Activated naive CD4-positive, alpha-beta T cell treated with anti-CD3 and anti-CD28 coated beads for 36 hours (primary cell): ENCODE results near the gene FHIT. TPM values are rescaled to one million over a fixed set of nuclear protein-coding genes. Genes with fewer than 3 reads are reported as not detected.
"Not testable (repeated sequence)": the region's sequence is repeated elsewhere in the genome, so short reads cannot be mapped to it uniquely, and the experiment has no call there.

ENCODE experiments used
- CTCF ChIA-PET: fragments of 350-600 bp; sonication (Branson Sonifier 250); formaldehyde crosslinking; loops from one replicate; lab custom pipeline; 2021; ENCODE audit warnings: antibody characterized with exemption; lab: Charles Lee
- DNase-seq: peaks from one replicate; pipeline ENCODE4 v3.0.0-alpha.2; 2020
- H3K27ac Mint-ChIP-seq: one replicate; pipeline ENCODE4 v1.8.0; 2021; ENCODE audit warnings: mild to moderate bottlenecking, mixed read lengths
- H3K27me3 Mint-ChIP-seq: one replicate; pipeline ENCODE4 v1.8.0; 2021; ENCODE audit warnings: low read depth, mixed read lengths
- H3K36me3 Mint-ChIP-seq: one replicate; pipeline ENCODE4 v1.8.0; 2021; ENCODE audit warnings: low read depth, mixed read lengths
- H3K4me1 Mint-ChIP-seq: one replicate; pipeline ENCODE4 v1.8.0; 2021; ENCODE audit warnings: low read depth, mixed read lengths
- H3K4me3 Mint-ChIP-seq: one replicate; pipeline ENCODE4 v1.8.0; 2021; ENCODE audit warnings: mild to moderate bottlenecking, moderate library complexity, mixed read lengths
- H3K9me3 Mint-ChIP-seq: one replicate; pipeline ENCODE4 v1.8.0; 2021; ENCODE audit warnings: mixed read lengths
- intact Hi-C: fragments of 100-400 bp; cut with micrococcal nuclease; formaldehyde crosslinking; loops from one replicate; pipeline ENCODE4 v1.15.1; 2023
- total RNA-seq, 2 experiments: library from RNA; stranded (reverse); gene quantifications; one replicate each; pipeline ENCODE4 v1.2.3, GENCODE V29; 2021

FHIT gene
- total RNA-seq, 2 experiments from 2014 or later = 20.2 to 22.7 TPM

GRCh38 chr3:61031503-61031902 is 219.7 kb downstream of the FHIT start:
- H3K27ac Mint-ChIP-seq = no peak overlapping the region
- no peak for DNase-seq
- H3K36me3 Mint-ChIP-seq = peaks cover 7% of the 10 kb centered on the region
- H3K27me3 Mint-ChIP-seq = no peaks in the 10 kb centered on the region
- CTCF ChIA-PET = no interaction called here
- intact Hi-C loops = no loop called here
- H3K4me1 Mint-ChIP-seq = no peaks in the 10 kb centered on the region
- no peak overlapping the region for H3K4me3 Mint-ChIP-seq
- H3K9me3 Mint-ChIP-seq = no peaks in the 10 kb centered on the region

DNA sequence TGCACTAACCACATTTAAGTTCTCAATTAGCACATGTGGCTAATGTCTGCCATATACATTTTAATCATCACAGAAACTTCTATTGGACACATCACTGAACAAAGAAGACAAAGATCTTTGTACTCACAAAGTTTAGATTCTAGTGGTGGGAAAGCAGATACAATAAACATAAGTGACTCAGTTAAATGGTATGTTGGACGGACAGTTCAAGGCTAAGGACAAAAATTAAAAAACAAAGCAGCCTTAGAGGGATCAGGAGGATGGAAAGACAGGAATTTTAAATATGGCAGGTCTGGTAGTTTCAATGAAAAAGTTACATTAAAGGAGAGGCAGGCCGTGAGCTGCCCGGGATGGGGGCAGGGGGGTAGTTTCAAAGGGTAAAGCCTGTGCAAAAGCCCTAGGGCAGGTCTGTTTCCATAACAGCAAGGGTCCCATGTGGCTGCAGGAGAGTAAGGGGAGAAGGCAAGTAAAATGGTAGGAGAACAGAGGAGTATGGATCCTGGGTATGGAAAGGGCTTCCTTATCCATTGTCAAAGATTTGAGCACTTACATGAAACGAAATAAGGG is 220.7 kb downstream of the FHIT start:
- Mint-ChIP-seq H3K4me1 (no peaks in the 10 kb centered on the region), H3K27ac (no peak overlapping the region), H3K4me3 (no peak overlapping the region), H3K36me3 (peaks cover 5% of the 10 kb centered on the region), H3K27me3 (no peaks in the 10 kb centered on the region), H3K9me3 (no peaks in the 10 kb centered on the region)
- intact Hi-C loops = no loop called here
- DNase-seq = no peak
- CTCF ChIA-PET = no interaction called here

DNA sequence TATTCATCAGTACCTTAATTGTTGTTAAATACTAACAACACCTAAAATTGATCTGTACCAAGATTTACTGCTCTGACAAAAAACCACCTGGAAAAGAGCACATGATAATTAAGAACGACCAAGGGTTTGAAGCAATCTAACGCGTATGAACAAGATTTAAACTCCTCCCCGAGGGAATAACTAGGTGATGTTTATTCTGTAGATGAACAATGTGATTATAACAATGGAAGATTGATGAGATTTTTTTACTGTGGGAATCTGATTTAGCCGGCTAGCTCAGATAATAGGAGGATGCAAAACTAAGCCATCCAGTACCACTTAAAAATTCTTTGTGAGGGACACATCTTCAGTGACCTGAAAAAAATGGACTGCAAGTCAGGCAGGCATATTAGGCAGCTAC is 222.1 kb downstream of the FHIT start:
- no peak overlapping the region for H3K4me3 Mint-ChIP-seq
- intact Hi-C loops = no loop called here
- DNase-seq = no peak
- H3K27me3 Mint-ChIP-seq = no peaks in the 10 kb centered on the region
- H3K9me3 Mint-ChIP-seq = no peaks in the 10 kb centered on the region
- H3K27ac Mint-ChIP-seq = no peak overlapping the region
- no peaks in the 10 kb centered on the region for H3K4me1 Mint-ChIP-seq
- CTCF ChIA-PET = no interaction called here
- peaks cover 5% of the 10 kb centered on the region for H3K36me3 Mint-ChIP-seq

- Mint-ChIP-seq H3K4me3 (no peak overlapping the region), H3K9me3 (peaks cover 19% of the 10 kb centered on the region), H3K36me3 (peaks cover 13% of the 10 kb centered on the region), H3K4me1 (no peaks in the 10 kb centered on the region), H3K27me3 (no peaks in the 10 kb centered on the region), H3K27ac (no peak overlapping the region)
- CTCF ChIA-PET = no interaction called here
- no peak for DNase-seq
- intact Hi-C loops = no loop called here
Observed at GRCh38 chr3:61018807-61019206, 232.4 kb downstream of the FHIT start.

DNA sequence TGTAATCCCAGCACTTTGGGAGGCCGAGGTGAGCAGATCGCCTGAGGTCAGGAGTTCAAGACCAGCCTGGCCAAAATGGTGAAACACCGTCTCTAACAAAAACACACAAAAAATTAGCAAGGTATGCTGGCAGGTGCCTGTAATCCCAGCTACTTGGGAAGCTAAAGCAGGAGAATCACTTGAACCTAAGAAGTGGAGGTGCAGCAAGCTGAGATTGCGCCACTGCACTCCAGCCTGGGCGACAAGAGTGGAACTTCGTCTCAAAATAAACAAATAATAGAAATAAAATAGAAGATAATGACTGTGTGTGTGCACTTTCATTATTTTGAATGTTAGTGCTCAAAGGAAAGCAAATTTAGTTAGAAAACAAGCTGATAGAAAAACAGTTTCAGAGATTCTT is 234.2 kb downstream of the FHIT start:
- CTCF ChIA-PET = interaction anchor here (0.7 kb wide), 1 partner anchor 9 kb away, joined by 3 read pairs; no protein-coding TSS in a partner anchor
- intact Hi-C loops, H3K4me3 Mint-ChIP-seq, H3K27ac Mint-ChIP-seq, H3K27me3 Mint-ChIP-seq, H3K4me1 Mint-ChIP-seq, DNase-seq: not testable (repeated sequence)
- Mint-ChIP-seq H3K36me3 (peaks cover 13% of the 10 kb centered on the region), H3K9me3 (peaks cover 11% of the 10 kb centered on the region)

DNA sequence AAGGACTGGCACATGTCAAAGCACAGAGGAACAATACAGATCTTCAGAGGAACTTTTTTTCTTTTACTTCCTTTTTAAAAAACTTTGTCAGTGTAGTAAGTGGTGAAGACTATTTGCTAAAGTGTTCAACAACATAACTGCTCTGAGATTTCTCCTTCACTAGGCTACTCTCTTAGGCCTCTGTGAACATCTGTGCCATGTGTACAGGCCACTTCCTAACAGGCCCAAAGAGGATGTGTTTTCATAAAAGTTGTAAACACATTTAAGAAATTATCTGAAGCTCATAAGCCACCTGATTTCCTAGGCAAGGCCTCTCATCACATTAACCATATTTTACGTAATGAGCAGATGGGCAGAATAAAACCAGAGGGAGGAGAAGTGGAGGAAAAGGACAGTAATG is 235.4 kb downstream of the FHIT start:
- Mint-ChIP-seq H3K27me3 (no peaks in the 10 kb centered on the region), H3K36me3 (peaks cover 6% of the 10 kb centered on the region), H3K4me1 (no peaks in the 10 kb centered on the region), H3K9me3 (peaks cover 2% of the 10 kb centered on the region), H3K27ac (no peak overlapping the region), H3K4me3 (no peak overlapping the region)
- intact Hi-C loops = no loop called here
- no peak for DNase-seq
- CTCF ChIA-PET = no interaction called here

DNA sequence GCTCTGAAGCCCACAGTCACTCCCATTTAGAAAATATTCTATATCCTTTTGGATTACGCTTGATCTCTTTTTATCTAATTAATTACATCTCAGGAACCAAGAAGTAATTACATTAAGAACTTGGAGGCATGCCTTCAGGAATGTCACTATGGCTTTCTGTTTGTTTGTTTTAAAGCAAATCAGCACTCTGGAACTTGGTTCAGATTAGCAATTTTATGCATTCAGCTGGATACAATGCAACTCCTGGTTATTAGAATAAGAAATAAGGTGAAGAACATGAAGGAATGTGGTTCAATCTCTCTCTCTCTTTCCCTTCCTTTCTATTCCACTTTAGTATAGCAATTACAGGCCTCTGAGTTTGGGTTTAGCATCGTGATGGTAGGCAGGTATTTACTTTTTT is 235.8 kb downstream of the FHIT start:
- Mint-ChIP-seq H3K4me1 (no peaks in the 10 kb centered on the region), H3K27me3 (no peaks in the 10 kb centered on the region), H3K27ac (no peak overlapping the region), H3K9me3 (peaks cover 2% of the 10 kb centered on the region), H3K4me3 (no peak overlapping the region), H3K36me3 (peaks cover 4% of the 10 kb centered on the region)
- CTCF ChIA-PET = no interaction called here
- intact Hi-C loops = no loop called here
- no peak for DNase-seq

DNA sequence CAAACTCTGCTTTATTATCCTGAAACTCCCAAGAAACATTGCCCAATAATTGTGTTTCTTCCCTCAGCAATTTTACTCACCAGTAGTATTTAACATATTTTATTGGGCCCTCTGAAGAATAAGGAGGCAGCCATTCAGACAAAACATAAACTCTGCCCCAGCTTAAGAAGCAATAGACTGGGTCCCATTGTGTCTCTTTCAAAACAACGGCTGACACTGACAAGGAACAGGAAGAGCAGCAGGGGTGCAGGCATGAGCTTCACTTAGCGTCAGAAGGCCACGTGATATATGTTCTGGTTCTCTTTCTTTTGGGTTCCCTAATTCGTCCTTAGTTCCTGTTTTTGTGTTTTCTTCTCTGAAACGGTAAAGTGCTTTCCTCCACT is 242.3 kb downstream of the FHIT start:
- intact Hi-C loops = loop anchor here (10.0 kb wide), 1 partner anchor 276 kb away; no protein-coding TSS in a partner anchor
- Mint-ChIP-seq H3K27ac (no peak overlapping the region), H3K27me3 (no peaks in the 10 kb centered on the region), H3K4me3 (no peak overlapping the region), H3K9me3 (no peaks in the 10 kb centered on the region), H3K36me3 (no peaks in the 10 kb centered on the region), H3K4me1 (peaks cover 8% of the 10 kb centered on the region)
- no peak for DNase-seq
- CTCF ChIA-PET = no interaction called here

DNA sequence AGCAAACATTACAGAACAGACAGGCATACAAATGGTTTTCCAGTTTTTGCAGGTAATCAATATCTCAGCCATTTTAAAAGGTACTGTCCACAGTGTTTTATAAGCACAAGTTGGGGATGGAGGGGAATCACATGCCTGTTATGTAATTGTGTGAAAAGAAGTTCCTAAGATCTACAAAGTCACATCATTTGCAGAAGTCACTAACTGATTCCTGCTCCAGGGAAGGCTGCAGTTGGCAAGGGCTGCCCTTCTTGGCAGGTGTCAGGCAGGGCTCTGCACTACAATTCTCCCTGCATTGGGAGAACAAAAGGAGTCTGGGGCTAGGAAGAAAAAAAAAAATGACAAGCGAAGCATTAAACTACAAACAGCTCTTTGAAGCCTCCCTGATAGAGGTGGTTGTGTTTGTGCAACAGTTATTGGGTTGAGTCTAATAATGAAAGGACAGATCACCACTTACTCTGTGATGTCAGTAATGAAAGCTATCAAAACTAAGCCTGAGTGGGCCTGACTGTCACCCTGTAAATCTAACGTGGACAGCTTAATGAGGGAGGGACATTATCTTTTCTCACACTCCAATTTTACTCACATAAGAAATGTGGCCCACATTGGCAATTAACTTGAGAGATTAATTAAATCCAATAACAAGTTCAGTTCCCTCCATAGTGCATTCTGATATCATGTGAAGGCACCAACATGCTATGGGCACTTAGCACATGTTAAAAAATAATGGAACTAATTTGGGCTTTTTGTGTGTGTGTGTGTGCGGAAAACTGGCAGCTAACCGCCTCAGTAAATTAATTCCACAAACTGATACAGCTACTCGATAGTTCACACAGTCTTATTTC is 242.9 kb downstream of the FHIT start:
- peaks cover 8% of the 10 kb centered on the region for H3K4me1 Mint-ChIP-seq

GRCh38 chr3:61005591-61005990 is 245.7 kb downstream of the FHIT start:
- Mint-ChIP-seq H3K27ac (no peak overlapping the region), H3K27me3 (no peaks in the 10 kb centered on the region), H3K9me3 (no peaks in the 10 kb centered on the region), H3K4me3 (no peak overlapping the region), H3K4me1 (peaks cover 8% of the 10 kb centered on the region), H3K36me3 (no peaks in the 10 kb centered on the region)
- CTCF ChIA-PET = no interaction called here
- intact Hi-C loops = loop anchor here (10.0 kb wide), 1 partner anchor 279 kb away; no protein-coding TSS in a partner anchor
- DNase-seq = no peak

More for the DNA sequence above, 242.9 kb downstream of the FHIT start:
- no peaks in the 10 kb centered on the region for H3K27me3 Mint-ChIP-seq
- H3K4me3 Mint-ChIP-seq = no peak overlapping the region
- intact Hi-C loops = loop anchor here (10.0 kb wide), 1 partner anchor 276 kb away; no protein-coding TSS in a partner anchor
- H3K9me3 Mint-ChIP-seq = no peaks in the 10 kb centered on the region
- H3K36me3 Mint-ChIP-seq = no peaks in the 10 kb centered on the region
- CTCF ChIA-PET = no interaction called here
- no peak for DNase-seq
- H3K27ac Mint-ChIP-seq = no peak overlapping the region

DNA sequence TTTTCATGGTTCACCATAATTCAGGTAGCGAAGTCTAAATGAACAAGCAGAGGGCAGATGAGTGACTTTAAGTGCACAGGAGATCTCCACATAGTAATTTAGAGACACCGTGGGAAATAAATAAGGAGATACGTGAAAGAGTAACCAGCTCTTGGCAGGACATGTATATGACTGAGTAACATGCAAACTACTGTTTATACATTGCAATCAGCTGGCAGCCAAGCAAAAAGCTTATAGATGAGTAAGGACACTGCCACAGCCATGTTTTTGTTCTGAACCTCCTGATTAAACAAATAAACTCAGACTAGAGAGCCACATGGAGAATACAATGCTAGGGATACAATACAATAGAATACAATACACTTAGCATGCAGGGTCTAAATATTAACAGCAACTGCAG is 252.4 kb downstream of the FHIT start:
- no peak for DNase-seq
- H3K9me3 Mint-ChIP-seq = no peaks in the 10 kb centered on the region
- H3K36me3 Mint-ChIP-seq = no peaks in the 10 kb centered on the region
- intact Hi-C loops = no loop called here
- no peaks in the 10 kb centered on the region for H3K27me3 Mint-ChIP-seq
- H3K4me1 Mint-ChIP-seq = no peaks in the 10 kb centered on the region
- H3K27ac Mint-ChIP-seq = no peak overlapping the region
- H3K4me3 Mint-ChIP-seq = no peak overlapping the region
- CTCF ChIA-PET = interaction anchor here (0.5 kb wide), 1 partner anchor 799 kb away, joined by 3 read pairs; no protein-coding TSS in a partner anchor

GRCh38 chr3:60992395-60992794 is 258.9 kb downstream of the FHIT start:
- intact Hi-C loops = no loop called here
- CTCF ChIA-PET = no interaction called here

GRCh38 chr3:60990442-60990730 is 260.9 kb downstream of the FHIT start:
- no peak overlapping the region for H3K27ac Mint-ChIP-seq
- no peaks in the 10 kb centered on the region for H3K36me3 Mint-ChIP-seq
- H3K4me3 Mint-ChIP-seq = no peak overlapping the region
- no peaks in the 10 kb centered on the region for H3K27me3 Mint-ChIP-seq
- intact Hi-C loops = no loop called here
- no peak for DNase-seq
- H3K4me1 Mint-ChIP-seq = no peaks in the 10 kb centered on the region
- peaks cover 3% of the 10 kb centered on the region for H3K9me3 Mint-ChIP-seq
- CTCF ChIA-PET = no interaction called here

More at GRCh38 chr3:60992395-60992794, 258.9 kb downstream of the FHIT start:
- no peaks in the 10 kb centered on the region for H3K36me3 Mint-ChIP-seq
- DNase-seq = no peak
- H3K9me3 Mint-ChIP-seq = peaks cover 3% of the 10 kb centered on the region
- no peaks in the 10 kb centered on the region for H3K27me3 Mint-ChIP-seq
- H3K4me1 Mint-ChIP-seq = no peaks in the 10 kb centered on the region
- no peak overlapping the region for H3K4me3 Mint-ChIP-seq
- H3K27ac Mint-ChIP-seq = no peak overlapping the region
